GM19463 (cell line): Measurements from ENCODE around the gene SMCHD1.
"Not testable (repeated sequence)": the region's sequence is repeated elsewhere in the genome, so short reads cannot be mapped to it uniquely, and the experiment has no call there.

Experiments used
- ATAC-seq: cut with Tn5 transposase; IDR thresholded peaks from one replicate; pipeline ENCODE4 v1.9.1; 2021; ENCODE audit warnings: mild to moderate bottlenecking, moderate library complexity; ENCODE audit not compliant: unreplicated experiment

The SMCHD1 gene

DNA sequence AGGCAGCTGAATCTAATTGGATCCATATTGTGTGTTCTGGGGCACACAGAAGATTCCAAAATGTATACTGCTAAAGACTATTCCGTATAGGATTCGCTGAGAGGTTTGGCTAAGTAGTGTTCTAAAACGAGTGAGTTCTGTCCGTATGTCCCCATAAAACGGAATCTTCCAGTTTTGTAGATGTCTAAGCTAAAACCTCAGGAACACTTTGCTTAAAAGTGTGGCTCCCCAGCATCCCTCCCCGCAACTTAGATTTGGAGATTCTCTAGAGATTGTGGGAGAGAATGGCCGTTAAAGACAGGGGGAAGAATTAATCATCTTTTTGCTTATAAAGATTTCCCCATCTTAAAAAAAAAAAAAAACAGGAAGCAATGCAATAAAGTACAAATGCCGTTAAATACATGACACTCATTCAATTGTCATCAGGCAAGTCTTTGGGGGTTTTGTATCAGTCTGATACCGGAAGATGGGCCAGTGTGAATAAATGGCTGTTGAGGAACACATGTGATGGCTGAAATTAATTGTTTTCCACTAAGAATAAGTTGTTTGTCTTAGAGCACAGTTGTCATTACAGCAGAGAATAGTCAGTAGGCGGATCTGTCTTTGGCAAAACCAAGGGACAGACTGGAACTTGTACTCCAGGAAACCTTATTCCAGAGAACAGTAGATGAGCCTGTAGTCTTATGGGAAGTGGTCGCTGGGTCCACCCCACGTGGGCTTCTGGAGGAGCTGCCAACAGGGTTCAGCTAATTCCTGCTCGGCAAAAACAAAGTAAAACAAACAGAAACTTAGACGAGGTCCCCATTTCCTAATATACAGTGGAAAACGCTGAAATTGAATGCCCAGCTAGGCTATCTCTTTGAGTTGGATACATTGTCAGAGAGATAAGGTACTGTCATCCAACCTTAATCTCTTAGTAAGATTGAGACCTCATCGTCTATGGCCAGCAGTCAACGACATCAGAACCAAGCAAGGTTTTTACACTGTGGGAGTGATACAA is 193.0 kb downstream of the SMCHD1 start:
- ATAC-seq: no peak

DNA sequence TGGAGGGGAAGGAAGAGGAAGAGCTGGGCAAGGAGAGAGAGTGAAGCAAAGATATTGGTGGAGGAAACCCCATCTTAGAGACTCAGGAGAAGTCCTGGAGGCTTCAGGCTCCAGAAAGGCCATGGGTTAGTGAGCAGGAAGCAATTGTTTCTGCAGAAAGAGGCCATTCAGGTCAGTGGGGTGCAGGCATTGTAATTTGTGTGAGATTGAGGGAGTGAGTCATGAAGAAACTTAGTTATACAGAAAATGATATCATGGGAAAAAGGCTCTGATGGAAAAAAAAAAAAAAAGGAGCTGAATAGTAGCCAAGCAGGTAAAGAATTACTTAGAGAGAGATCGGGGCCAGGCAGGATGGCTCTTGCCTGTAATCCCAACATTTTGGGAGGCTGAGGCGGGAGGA is 195.3 kb downstream of the SMCHD1 start:
- ATAC-seq: no peak

DNA sequence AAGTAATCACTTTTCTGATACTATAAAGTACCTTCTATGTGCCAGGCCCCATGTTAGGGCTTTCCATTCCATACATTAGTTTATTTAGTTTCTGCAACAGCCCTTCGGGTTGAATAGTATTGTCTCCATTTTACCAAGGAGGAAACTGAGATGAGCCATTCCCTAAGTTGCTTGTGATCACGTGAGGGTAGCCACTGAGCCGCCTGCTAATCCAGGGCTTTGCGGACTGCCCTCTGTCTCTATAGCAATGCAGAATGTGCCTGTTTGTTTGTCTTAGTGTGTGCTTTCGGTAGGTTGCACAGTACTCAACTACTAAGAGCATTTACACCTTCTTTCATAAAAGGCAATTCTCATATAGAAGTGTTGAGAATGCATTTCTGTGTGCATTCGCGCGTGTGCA is 196.2 kb downstream of the SMCHD1 start:
- ATAC-seq: no peak

DNA sequence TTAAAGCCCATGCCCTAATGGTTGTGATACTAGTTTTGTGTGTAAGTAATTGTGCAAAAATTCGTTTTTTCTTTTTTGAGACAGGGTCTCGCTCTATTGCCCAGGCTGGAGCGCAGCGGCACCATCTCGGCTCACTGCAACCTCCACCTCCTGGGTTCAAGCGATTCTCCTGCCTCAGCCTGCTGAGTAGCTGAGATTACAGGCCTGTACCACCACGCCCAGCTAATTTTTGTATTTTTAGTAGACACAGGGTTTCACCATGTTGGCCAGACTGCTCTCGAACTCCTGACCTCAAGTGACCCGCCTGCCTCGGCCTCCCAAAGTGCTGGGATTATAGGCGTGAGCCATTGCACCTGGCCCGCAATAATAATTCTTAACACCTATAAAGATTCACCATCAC is 196.9 kb downstream of the SMCHD1 start:
- ATAC-seq: not testable (repeated sequence)

DNA sequence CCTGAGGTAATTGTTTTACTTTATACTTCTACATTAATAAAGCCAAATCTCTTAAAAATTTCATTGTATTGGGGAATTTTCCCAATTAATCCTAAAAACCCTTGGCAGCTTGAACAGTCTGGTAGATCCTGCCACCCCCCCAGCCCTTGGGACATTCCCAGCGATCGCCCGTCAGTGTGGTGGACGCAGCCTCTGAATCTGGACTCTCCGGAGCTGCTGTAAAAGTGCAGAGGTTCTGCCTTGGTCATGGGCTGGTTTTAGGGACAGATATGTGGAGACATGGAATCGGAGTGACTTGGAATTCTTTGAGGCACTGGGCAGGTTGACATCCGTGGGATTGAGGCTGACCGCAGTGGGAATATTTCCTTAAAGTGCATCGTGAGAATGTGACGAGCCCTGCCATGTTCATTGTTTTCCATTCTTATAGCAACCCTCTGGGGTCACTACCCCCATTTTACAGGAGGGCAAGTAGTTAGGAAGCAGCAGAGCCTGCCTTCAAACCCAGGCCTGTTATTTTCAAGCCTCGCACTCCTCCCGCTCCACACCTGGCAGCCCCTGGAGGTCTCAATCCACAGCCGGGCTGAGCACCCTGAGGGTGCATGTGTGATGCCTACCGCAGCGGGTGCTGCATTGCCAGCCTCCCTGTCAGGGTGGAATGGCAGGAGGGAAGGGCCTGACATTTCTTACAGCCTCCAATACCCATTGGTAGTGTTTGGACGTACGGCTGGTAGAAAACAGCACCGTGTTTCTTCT is 197.8 kb downstream of the SMCHD1 start:
- ATAC-seq: no peak

DNA sequence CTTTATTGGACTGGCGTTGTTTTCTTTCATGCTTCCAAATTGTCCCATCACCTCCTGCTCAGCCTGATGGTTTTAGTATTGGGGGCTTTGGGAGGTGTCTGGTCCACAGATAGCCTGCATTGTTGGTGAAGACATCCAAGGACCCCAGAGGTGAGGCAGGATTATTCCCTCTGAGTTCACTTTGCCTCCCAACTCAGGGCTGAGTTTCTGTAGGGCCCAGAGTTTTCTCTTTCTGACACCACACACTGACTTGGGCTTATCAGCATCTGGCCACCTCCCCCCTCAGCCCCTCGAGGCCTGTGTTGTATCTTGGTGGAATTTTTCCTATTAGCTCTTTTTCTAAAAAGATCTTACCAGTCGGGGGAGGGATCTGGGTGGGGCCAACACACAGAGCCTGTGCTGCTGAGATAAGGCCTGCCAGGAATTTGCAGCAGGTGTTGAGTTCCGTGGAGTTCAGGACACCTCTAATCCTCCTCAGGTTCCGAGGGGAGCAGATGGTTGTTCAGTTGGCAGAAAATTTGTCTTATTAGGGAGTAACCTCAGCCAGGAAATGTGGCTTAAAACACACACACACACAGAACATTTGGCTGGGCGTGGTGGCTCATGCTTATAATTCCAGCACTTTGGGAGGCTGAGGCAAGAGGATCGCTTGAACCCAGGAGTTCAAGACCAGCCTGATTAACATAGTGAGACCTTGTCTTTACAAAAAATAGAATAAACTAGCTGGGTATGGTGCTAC is 198.6 kb downstream of the SMCHD1 start:
- no peak for ATAC-seq
